DMS114 treated with DMSO at 0.1 percent for 48 hours (cell line): Measurements from ENCODE around the gene PTK6.

Experiments used
- DNase-seq: peaks from one replicate; lab custom pipeline; 2025; ENCODE audit not compliant: unreplicated experiment; lab: John Stamatoyannopoulos, UW

The PTK6 gene

GRCh38 chr20:63497138-63497945 is 39.8 kb downstream of the PTK6 start:
- no peak for DNase-seq

GRCh38 chr20:63496596-63497120 is 40.5 kb downstream of the PTK6 start:
- DNase-seq = no peak

- DNase-seq = no peak
Measured at GRCh38 chr20:63495741-63496595, 41.2 kb downstream of the PTK6 start.

GRCh38 chr20:63495167-63495720 is 41.9 kb downstream of the PTK6 start:
- no peak for DNase-seq

- DNase-seq = no peak
Measured at GRCh38 chr20:63494420-63495166, 42.6 kb downstream of the PTK6 start.

GRCh38 chr20:63494084-63494419 is 43.1 kb downstream of the PTK6 start:
- no peak for DNase-seq

- no peak for DNase-seq
Measured at GRCh38 chr20:63493563-63494020, 43.6 kb downstream of the PTK6 start.

- no peak for DNase-seq
Measured at GRCh38 chr20:63492982-63493381, 44.2 kb downstream of the PTK6 start.

- DNase-seq = no peak
Measured at GRCh38 chr20:63492518-63492917, 44.7 kb downstream of the PTK6 start.

GRCh38 chr20:63491635-63492230 is 45.4 kb downstream of the PTK6 start:
- no peak for DNase-seq

GRCh38 chr20:63491078-63491477 is 46.1 kb downstream of the PTK6 start:
- DNase-seq = no peak

GRCh38 chr20:63490416-63490815 is 46.8 kb downstream of the PTK6 start:
- no peak for DNase-seq

GRCh38 chr20:63488315-63489251 is 48.6 kb downstream of the PTK6 start:
- no peak for DNase-seq

GRCh38 chr20:63487781-63488241 is 49.4 kb downstream of the PTK6 start:
- DNase-seq = no peak

GRCh38 chr20:63487116-63487764 is 49.9 kb downstream of the PTK6 start:
- DNase-seq = no peak

- DNase-seq = no peak
Measured at GRCh38 chr20:63486300-63486855, 50.8 kb downstream of the PTK6 start.

GRCh38 chr20:63484651-63485403 is 52.3 kb downstream of the PTK6 start:
- no peak for DNase-seq

GRCh38 chr20:63484236-63484635 is 52.9 kb downstream of the PTK6 start:
- no peak for DNase-seq
